ENCODE measurements around the gene RABEP2.

DNA sequence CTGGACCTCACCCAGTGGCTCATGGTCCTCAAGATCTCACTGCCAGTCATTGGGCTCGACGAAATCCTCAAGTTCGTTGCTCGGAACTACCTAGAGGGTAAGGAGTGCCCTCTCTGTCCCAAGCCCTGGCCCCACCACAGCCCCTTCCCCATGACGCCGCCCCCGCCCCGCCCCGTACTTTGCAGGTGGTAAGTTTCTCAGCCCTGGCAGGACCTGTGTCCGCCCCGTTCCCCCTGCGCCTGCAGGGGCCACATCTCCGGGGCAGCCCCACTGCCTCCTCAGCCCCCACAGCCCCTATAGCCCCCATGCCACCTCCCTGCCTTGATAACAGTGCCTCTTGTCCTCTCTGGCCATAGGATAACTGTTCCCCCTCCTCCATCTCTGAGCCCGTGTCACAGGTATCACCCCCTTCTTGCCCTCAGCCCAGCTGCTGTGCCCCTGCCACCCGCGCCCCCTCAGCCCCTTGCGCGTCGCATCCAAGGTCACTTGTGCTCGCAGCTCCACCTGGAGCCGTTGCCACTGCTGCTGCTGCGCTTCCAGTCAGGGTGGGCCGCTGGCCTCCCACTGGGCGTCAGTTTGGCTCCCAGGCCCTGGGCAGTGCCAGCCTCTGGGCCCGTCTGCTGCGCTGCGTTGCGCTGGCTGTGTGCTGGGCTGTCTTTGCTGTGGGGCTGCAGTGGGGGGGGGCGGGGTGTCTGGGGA is 21.5 kb downstream of the RABEP2 start:
- TF ChIP-seq POLR2A (IDR thresholded peaks at IDR 0.05; ENCODE audit: borderline replicate concordance, extremely low read depth, insufficient read depth, insufficient read length) (no peak), EZH2phosphoT487 (IDR thresholded peaks at IDR 0.05; ENCODE audit: borderline replicate concordance) (no peak), EZH2 (IDR thresholded peaks at IDR 0.05) (no peak), JUND (IDR thresholded peaks at IDR 0.05) (no peak), SP1 (IDR thresholded peaks at IDR 0.05; ENCODE audit: low read depth) (no peak), SIN3A (IDR thresholded peaks at IDR 0.05; ENCODE audit: low read depth) (no peak), YY1 (IDR thresholded peaks at IDR 0.05; ENCODE audit: extremely low read depth, insufficient replicate concordance, low read depth, low read length) (no peak), FOSL1 (IDR thresholded peaks at IDR 0.05; ENCODE audit: low read depth) (no peak), POLR2AphosphoS5 (IDR thresholded peaks at IDR 0.05; ENCODE audit: low read depth, low read length) (no peak), ZNF274 (IDR thresholded peaks at IDR 0.05; ENCODE audit: low read depth, low read length) (no peak), RAD21 (IDR thresholded peaks at IDR 0.05; ENCODE audit: low read depth) (no peak)
- TF ChIP-seq, protein P1, sequence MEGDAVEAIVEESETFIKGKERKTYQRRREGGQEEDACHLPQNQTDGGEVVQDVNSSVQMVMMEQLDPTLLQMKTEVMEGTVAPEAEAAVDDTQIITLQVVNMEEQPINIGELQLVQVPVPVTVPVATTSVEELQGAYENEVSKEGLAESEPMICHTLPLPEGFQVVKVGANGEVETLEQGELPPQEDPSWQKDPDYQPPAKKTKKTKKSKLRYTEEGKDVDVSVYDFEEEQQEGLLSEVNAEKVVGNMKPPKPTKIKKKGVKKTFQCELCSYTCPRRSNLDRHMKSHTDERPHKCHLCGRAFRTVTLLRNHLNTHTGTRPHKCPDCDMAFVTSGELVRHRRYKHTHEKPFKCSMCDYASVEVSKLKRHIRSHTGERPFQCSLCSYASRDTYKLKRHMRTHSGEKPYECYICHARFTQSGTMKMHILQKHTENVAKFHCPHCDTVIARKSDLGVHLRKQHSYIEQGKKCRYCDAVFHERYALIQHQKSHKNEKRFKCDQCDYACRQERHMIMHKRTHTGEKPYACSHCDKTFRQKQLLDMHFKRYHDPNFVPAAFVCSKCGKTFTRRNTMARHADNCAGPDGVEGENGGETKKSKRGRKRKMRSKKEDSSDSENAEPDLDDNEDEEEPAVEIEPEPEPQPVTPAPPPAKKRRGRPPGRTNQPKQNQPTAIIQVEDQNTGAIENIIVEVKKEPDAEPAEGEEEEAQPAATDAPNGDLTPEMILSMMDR (IDR thresholded peaks at IDR 0.05 in 2 of 3, conservative IDR thresholded peaks at IDR 0.05 in 1 of 3; ENCODE audit: borderline replicate concordance in 1 of 3, insufficient read depth in 1 of 3, low read depth in 2 of 3, low read length in 2 of 3): no peak
- TF ChIP-seq, protein P2, sequence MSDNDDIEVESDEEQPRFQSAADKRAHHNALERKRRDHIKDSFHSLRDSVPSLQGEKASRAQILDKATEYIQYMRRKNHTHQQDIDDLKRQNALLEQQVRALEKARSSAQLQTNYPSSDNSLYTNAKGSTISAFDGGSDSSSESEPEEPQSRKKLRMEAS (IDR thresholded peaks at IDR 0.05): no peak
- TF ChIP-seq, protein P3, sequence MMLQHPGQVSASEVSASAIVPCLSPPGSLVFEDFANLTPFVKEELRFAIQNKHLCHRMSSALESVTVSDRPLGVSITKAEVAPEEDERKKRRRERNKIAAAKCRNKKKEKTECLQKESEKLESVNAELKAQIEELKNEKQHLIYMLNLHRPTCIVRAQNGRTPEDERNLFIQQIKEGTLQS (IDR thresholded peaks at IDR 0.05): no peak

Measured in HCT116 (cell line).